Measurements from ENCODE around the gene GAS7.

GAS7 gene

GRCh38 chr17:9974448-9975381, 223.7 kb downstream of the GAS7 start:
- no peak for DNase-seq

GRCh38 chr17:9973669-9974447, 224.5 kb downstream of the GAS7 start:
- DNase-seq = peak; percentile 22 to 54

- DNase-seq = peak in 1 of 2 experiments; percentile 62
Measured at GRCh38 chr17:9971991-9972390, 226.4 kb downstream of the GAS7 start.

- DNase-seq = no peak
Measured at GRCh38 chr17:9969301-9969935, 229.0 kb downstream of the GAS7 start.

GRCh38 chr17:9968881-9969280, 229.5 kb downstream of the GAS7 start:
- peak in 1 of 2 experiments; percentile 23 for DNase-seq

- no peak for DNase-seq
Measured at GRCh38 chr17:9968008-9968407, 230.4 kb downstream of the GAS7 start.

GRCh38 chr17:9959377-9959981, 238.9 kb downstream of the GAS7 start:
- peak; percentile 25 to 55 for DNase-seq

GRCh38 chr17:9958586-9959281, 239.7 kb downstream of the GAS7 start:
- DNase-seq = no peak

GRCh38 chr17:9957244-9957643, 241.2 kb downstream of the GAS7 start:
- no peak for DNase-seq

- DNase-seq = no peak
Measured at GRCh38 chr17:9956474-9957131, 241.8 kb downstream of the GAS7 start.

- DNase-seq = no peak
Measured at GRCh38 chr17:9953492-9953891, 244.9 kb downstream of the GAS7 start.

- DNase-seq = no peak
Measured at GRCh38 chr17:9951803-9952202, 246.6 kb downstream of the GAS7 start.

- DNase-seq = no peak
Measured at GRCh38 chr17:9948928-9949327, 249.5 kb downstream of the GAS7 start.

- DNase-seq = no peak
Measured at GRCh38 chr17:9944704-9945103, 253.7 kb downstream of the GAS7 start.

GRCh38 chr17:9943343-9943742, 255.1 kb downstream of the GAS7 start:
- no peak for DNase-seq

GRCh38 chr17:9942885-9943284, 255.5 kb downstream of the GAS7 start:
- no peak for DNase-seq

GRCh38 chr17:9941305-9941704, 257.1 kb downstream of the GAS7 start:
- DNase-seq = peak in 1 of 2 experiments; percentile 75

- no peak for DNase-seq
Measured at GRCh38 chr17:9940841-9941240, 257.6 kb downstream of the GAS7 start.

GRCh38 chr17:9938764-9939163, 259.6 kb downstream of the GAS7 start:
- no peak for DNase-seq

- no peak for DNase-seq
Measured at GRCh38 chr17:9937901-9938300, 260.5 kb downstream of the GAS7 start.

GRCh38 chr17:9937241-9937761, 261.1 kb downstream of the GAS7 start:
- DNase-seq = no peak

Data from NCI-H526 (cell line).